ENCODE data around the gene TRIP10. TPM values are rescaled to one million over a fixed set of nuclear protein-coding genes. Genes with fewer than 3 reads are reported as not detected.
A peak's percentile ranks its signal among the peaks of the same experiment; 100 is the strongest.

The TRIP10 gene
- total and polyA plus RNA-seq, 10 of the 15 experiments (the other 5 are each of a cell fraction or from before 2014, with no cell fraction given) = 0.79 to 54.5 (median 32.5) TPM

DNA sequence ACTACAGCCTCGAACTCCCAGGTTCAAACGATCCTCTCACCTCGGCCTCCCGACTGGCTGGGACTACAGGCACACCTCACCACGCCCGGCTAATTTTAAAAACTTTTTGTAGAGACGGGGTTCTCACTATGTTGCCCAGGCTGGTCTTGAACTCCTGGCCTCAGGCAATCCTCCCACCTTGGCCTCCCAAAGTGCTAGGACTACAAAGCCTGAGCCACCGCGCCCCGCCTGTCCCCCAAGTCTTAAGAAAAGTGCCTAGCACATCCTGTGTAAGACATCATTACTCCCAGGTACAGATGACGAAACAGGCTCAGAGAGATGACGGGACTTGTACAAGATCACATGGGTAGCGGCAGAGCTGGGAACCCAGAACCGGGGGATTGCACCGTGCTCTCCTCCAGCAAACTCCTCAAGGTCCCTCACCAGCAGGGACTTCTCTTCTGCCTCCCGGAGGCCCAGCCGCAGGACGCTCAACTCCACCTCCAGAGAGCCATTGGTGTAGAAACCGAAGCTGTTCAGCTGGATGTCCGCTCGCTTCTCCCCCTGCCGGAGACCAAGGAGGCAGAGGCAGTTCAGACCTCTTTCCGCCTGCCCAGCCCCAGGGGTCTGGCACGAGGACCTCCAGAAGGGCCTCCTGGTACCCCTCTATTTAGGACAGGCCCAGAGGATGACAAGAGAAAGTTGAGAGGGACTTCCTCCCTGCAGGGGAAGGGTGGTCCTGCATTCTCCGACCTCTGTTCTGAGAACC is 3.1 kb upstream of the TRIP10 start (continued):
- TF ChIP-seq, protein P1, sequence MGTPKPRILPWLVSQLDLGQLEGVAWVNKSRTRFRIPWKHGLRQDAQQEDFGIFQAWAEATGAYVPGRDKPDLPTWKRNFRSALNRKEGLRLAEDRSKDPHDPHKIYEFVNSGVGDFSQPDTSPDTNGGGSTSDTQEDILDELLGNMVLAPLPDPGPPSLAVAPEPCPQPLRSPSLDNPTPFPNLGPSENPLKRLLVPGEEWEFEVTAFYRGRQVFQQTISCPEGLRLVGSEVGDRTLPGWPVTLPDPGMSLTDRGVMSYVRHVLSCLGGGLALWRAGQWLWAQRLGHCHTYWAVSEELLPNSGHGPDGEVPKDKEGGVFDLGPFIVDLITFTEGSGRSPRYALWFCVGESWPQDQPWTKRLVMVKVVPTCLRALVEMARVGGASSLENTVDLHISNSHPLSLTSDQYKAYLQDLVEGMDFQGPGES (IDR thresholded peaks at IDR 0.05) = no peak
- TF ChIP-seq POLR2A (IDR thresholded peaks at IDR 0.05; ENCODE audit: low read depth, low read length) (peak; percentile 75), TBL1XR1 (IDR thresholded peaks at IDR 0.05; ENCODE audit: low read depth, low read length) (no peak), RAD51 (IDR thresholded peaks at IDR 0.05) (peak; percentile 75), RFX5 (IDR thresholded peaks at IDR 0.05; ENCODE audit: low read depth, low read length) (peak; percentile 54; the same call in 1 of the 2 replicates), HDAC6 (IDR thresholded peaks at IDR 0.05; ENCODE audit: unreplicated experiment) (no peak), SPI1 (IDR thresholded peaks at IDR 0.05; ENCODE audit: borderline replicate concordance, insufficient read depth, low read depth, low read length) (no peak), RB1 (IDR thresholded peaks at IDR 0.05; ENCODE audit: borderline replicate concordance) (peak; percentile 43; the same call in 1 of the 2 replicates), SMARCA5 (IDR thresholded peaks at IDR 0.05) (peak; percentile 96), PAX8 (IDR thresholded peaks at IDR 0.05) (no peak), YBX1 (IDR thresholded peaks at IDR 0.05) (no peak), IKZF1 (conservative IDR thresholded peaks at IDR 0.05) (peak; percentile 58; the same call in 1 of the 2 replicates), FOXK2 (IDR thresholded peaks at IDR 0.05) (peak; percentile 25; the same call in 1 of the 2 replicates), CHD1 (IDR thresholded peaks at IDR 0.05; ENCODE audit: low read depth, low read length) (no peak), STAT1 (conservative IDR thresholded peaks at IDR 0.05) (no peak), RUNX3 (IDR thresholded peaks at IDR 0.05; ENCODE audit: low read length) (peak; percentile 34; the same call in 1 of the 2 replicates)
- TF ChIP-seq, protein P2, sequence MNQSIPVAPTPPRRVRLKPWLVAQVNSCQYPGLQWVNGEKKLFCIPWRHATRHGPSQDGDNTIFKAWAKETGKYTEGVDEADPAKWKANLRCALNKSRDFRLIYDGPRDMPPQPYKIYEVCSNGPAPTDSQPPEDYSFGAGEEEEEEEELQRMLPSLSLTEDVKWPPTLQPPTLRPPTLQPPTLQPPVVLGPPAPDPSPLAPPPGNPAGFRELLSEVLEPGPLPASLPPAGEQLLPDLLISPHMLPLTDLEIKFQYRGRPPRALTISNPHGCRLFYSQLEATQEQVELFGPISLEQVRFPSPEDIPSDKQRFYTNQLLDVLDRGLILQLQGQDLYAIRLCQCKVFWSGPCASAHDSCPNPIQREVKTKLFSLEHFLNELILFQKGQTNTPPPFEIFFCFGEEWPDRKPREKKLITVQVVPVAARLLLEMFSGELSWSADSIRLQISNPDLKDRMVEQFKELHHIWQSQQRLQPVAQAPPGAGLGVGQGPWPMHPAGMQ (IDR thresholded peaks at IDR 0.05; ENCODE audit: borderline replicate concordance) = no peak
- TF ChIP-seq, protein P3, sequence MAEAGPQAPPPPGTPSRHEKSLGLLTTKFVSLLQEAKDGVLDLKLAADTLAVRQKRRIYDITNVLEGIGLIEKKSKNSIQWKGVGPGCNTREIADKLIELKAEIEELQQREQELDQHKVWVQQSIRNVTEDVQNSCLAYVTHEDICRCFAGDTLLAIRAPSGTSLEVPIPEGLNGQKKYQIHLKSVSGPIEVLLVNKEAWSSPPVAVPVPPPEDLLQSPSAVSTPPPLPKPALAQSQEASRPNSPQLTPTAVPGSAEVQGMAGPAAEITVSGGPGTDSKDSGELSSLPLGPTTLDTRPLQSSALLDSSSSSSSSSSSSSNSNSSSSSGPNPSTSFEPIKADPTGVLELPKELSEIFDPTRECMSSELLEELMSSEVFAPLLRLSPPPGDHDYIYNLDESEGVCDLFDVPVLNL (IDR thresholded peaks at IDR 0.05; ENCODE audit: low read depth, low read length) = peak; percentile 31; the same call in 1 of the 2 replicates
- TF ChIP-seq, protein P4, sequence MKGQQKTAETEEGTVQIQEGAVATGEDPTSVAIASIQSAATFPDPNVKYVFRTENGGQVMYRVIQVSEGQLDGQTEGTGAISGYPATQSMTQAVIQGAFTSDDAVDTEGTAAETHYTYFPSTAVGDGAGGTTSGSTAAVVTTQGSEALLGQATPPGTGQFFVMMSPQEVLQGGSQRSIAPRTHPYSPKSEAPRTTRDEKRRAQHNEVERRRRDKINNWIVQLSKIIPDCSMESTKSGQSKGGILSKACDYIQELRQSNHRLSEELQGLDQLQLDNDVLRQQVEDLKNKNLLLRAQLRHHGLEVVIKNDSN (IDR thresholded peaks at IDR 0.05; ENCODE audit: borderline replicate concordance, extremely low read length, insufficient read depth, low read depth, low read length) = peak; percentile 48
- TF ChIP-seq, protein P5, sequence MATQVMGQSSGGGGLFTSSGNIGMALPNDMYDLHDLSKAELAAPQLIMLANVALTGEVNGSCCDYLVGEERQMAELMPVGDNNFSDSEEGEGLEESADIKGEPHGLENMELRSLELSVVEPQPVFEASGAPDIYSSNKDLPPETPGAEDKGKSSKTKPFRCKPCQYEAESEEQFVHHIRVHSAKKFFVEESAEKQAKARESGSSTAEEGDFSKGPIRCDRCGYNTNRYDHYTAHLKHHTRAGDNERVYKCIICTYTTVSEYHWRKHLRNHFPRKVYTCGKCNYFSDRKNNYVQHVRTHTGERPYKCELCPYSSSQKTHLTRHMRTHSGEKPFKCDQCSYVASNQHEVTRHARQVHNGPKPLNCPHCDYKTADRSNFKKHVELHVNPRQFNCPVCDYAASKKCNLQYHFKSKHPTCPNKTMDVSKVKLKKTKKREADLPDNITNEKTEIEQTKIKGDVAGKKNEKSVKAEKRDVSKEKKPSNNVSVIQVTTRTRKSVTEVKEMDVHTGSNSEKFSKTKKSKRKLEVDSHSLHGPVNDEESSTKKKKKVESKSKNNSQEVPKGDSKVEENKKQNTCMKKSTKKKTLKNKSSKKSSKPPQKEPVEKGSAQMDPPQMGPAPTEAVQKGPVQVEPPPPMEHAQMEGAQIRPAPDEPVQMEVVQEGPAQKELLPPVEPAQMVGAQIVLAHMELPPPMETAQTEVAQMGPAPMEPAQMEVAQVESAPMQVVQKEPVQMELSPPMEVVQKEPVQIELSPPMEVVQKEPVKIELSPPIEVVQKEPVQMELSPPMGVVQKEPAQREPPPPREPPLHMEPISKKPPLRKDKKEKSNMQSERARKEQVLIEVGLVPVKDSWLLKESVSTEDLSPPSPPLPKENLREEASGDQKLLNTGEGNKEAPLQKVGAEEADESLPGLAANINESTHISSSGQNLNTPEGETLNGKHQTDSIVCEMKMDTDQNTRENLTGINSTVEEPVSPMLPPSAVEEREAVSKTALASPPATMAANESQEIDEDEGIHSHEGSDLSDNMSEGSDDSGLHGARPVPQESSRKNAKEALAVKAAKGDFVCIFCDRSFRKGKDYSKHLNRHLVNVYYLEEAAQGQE (IDR thresholded peaks at IDR 0.05; ENCODE audit: low read depth, low read length) = no peak

All from GM12878 (cell line).